GM18508 (cell line): ENCODE data around the gene HSF2BP.
"Not testable (repeated sequence)": the region's sequence is repeated elsewhere in the genome, so short reads cannot be mapped to it uniquely, and the experiment has no call there.

ENCODE experiments used
- ATAC-seq: cut with Tn5 transposase; IDR thresholded peaks from one replicate; pipeline ENCODE4 v1.9.1; 2021; ENCODE audit warnings: moderate number of reproducible peaks; ENCODE audit not compliant: insufficient read depth, unreplicated experiment

HSF2BP gene

DNA sequence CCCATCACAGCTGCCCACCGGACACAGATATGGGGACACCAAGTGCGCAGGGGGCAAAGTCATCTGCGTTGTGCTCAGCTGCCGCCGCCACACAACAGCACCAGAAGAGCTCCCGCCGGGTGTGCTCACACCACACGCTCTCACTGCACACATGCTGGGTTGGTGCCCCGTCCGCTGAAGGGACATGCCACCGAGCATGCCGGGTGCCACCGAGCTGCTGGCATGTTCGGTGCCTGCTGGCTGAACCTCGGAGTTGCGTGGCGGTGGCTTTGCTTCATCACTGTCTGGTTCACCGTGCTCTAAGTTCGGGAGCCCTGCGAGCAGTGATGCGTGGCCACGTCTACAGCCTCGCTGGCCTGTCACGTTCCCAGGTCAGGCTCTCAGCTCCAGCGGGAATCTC, 174.3 kb downstream of the HSF2BP start:
- not testable (repeated sequence) for ATAC-seq

DNA sequence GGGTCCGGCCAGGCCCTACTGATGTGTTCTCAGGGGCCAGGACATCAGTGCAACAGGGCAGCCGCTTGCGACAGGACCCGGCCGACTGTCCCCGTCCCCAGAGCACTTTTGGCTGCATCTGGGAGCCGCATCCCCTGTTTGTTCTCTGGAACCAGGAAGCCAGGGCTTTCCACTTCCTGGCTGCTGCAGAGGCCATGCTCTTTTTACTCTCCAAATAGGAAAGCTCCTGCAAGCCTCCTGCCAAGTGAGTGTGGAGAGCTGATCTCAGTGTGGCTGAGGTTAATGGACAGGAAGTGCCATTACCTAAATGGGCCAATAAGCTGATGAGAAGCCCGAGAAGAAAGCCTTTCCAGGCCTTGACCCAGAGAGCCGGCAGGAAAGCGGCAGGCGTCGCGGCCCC, 180.1 kb downstream of the HSF2BP start:
- not testable (repeated sequence) for ATAC-seq
